ENCODE measurements around the gene STIP1. TPM values are rescaled to one million over a fixed set of nuclear protein-coding genes. Genes with fewer than 3 reads are reported as not detected.
A peak's percentile ranks its signal among the peaks of the same experiment; 100 is the strongest.

The STIP1 gene
- total and polyA plus RNA-seq, 2 donors (not counting 3 experiments of a cell fraction or from before 2014, with no cell fraction given) = 117 to 226 TPM

DNA sequence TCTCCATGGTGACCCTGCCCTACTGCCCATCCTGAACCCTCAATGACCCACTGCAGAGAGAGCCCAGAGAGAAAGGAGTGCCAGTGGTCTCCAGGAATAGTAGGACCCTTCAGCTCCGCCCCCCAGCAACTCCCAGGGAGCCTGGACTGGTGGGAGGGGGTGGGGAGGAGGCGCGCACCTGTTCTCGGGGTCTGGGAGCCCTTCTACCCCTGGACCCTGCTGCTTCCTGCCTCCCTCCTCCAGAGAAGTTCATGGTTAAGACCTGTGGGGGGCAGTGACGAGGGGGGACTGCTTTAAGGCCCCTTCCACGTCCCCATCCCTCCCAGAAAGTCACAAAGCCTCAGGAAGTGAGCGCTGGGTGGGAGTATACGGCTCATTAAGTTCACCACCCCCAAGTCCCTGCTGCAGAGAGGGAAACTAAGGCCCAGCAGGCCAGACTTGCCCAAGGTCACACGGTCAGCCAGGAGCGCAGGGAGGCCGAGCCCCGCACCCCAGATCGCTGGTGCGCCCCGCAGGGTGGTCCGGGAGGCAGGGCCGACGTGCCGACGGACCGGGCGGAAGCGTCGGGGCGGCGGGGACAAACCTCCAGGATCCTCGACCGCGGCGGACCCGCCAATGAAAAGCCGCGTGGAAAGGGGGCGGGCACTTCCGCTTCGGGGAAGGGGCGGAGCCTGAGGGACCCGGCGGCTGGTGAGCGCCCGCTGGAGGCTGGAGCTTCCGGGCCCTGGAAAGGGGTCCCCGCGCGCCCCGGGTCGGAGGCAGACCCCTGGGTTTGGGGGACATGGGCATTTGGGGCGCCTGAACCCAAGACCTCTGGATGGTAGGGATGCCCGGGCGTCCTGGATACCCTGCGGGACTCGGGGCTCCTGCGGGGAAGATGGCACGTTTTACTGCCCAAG, 39.9 kb downstream of the STIP1 start, which contains the start of the genes NUDT22 and TRPT1:
NUDT22 (plus strand) TSS at position 667 of the 899 bp plus-strand sequence. CDS start 379 bp downstream, outside the sequence.
TRPT1 (minus strand) TSS at position 579 of the 899 bp plus-strand sequence; CDS start at position 253, 326 bp downstream.
- peak; percentile 95 for FAIRE-seq

More for the DNA sequence above, 39.9 kb downstream of the STIP1 start, which contains the start of the genes NUDT22 and TRPT1:
- BruUV-seq (replicated peaks) = TSS peak; percentile 29
- H3K79me2 ChIP-seq (ENCODE audit: control insufficient read depth, insufficient read depth, low read length) = peaks cover 8% of the 10 kb centered on the region
- peak within 1 kb of the TSS; percentile 56 for H3K9ac ChIP-seq (replicated peaks; ENCODE audit: extremely low read depth, insufficient read depth, low read length)
- H3K9me3 ChIP-seq (replicated peaks; ENCODE audit: control insufficient read depth, insufficient read depth, low read length) = no peaks in the 10 kb centered on the region
- peak within 1 kb of the TSS; percentile 52 for H2AFZ ChIP-seq (ENCODE audit: low read depth, low read length)
- H3K4me1 ChIP-seq (ENCODE audit: control insufficient read depth, extremely low read depth, insufficient read depth, low read length) = peaks cover 13% of the 10 kb centered on the region
- ChIA-PET POLR2A (interaction anchor here (0.9 to 1.2 kb wide), 5 partner anchors 11 to 92 kb away, joined by 3 to 12 read pairs (median 4); partner anchors contain the start of genes FKBP2 and PRDX5), CTCF (interaction anchor here (1.5 to 3.2 kb wide), 7 partner anchors 11 to 129 kb away, joined by 3 to 35 read pairs (median 6); partner anchors contain the start of genes CATSPERZ, ESRRA and FERMT3)
- H3K27ac ChIP-seq (ENCODE audit: insufficient read depth, low read depth, low read length) = peak within 1 kb of the TSS; percentile 55
- H3K27me3 ChIP-seq (ENCODE audit: control insufficient read depth in 2 of 2, insufficient read depth in 2 of 2, low read length in 2 of 2) = no peaks in the 10 kb centered on the region
- peak within 1 kb of the TSS; percentile 62 to 70 (median 66) for H3K4me3 ChIP-seq (replicated peaks in 1 of 3; ENCODE audit: insufficient read depth in 1 of 3, low read depth in 1 of 3, low read length in 3 of 3)
- intact Hi-C loops (cut with micrococcal nuclease) = loop anchor here (1.0 kb wide), 3 partner anchors 15 to 45 kb away; partner anchors contain the start of gene FKBP2
- peaks cover 0 to 4% of the 10 kb centered on the region in 2 experiments for H3K36me3 ChIP-seq (ENCODE audit: control insufficient read depth in 2 of 2, extremely low read depth in 1 of 2, insufficient read depth in 2 of 2, low read length in 2 of 2)
- H3K4me2 ChIP-seq (ENCODE audit: insufficient read depth, low read length) = peak within 1 kb of the TSS; percentile 73
- dilution Hi-C loops (cut with MboI; ENCODE audit: extremely low pct_ligation_motif_present, low sequenced_read_pairs) = no loop called here
- DNase-seq (ENCODE audit: low read depth, low spot score) = peak; percentile 83
- H3K9me1 ChIP-seq (replicated peaks; ENCODE audit: control insufficient read depth, extremely low read depth, insufficient read depth, low read length) = no peaks in the 10 kb centered on the region
- H4K20me1 ChIP-seq (replicated peaks; ENCODE audit: control insufficient read depth, extremely low read depth, insufficient read depth, low read length) = no peaks in the 10 kb centered on the region
- TF ChIP-seq, protein P1, sequence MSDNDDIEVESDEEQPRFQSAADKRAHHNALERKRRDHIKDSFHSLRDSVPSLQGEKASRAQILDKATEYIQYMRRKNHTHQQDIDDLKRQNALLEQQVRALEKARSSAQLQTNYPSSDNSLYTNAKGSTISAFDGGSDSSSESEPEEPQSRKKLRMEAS (IDR thresholded peaks at IDR 0.05; ENCODE audit: insufficient read depth, insufficient read length) = no peak
- TF ChIP-seq MYC (IDR thresholded peaks at IDR 0.05; ENCODE audit: low read depth, low read length) = no peak
- no peak for TF ChIP-seq GATA2 (IDR thresholded peaks at IDR 0.05; ENCODE audit: insufficient read depth, insufficient read length, low read depth, low read length)
- TF ChIP-seq EZH2 (IDR thresholded peaks at IDR 0.05; ENCODE audit: borderline replicate concordance, low read depth, low read length, severe bottlenecking) = no peak
- peak; percentile 87 for TF ChIP-seq POLR2AphosphoS5 (IDR thresholded peaks at IDR 0.05; ENCODE audit: insufficient read depth, low read depth, low read length)
- TF ChIP-seq POLR2A (IDR thresholded peaks at IDR 0.05; ENCODE audit: low read depth, low read length) = peak; percentile 90
- TF ChIP-seq, protein P2, sequence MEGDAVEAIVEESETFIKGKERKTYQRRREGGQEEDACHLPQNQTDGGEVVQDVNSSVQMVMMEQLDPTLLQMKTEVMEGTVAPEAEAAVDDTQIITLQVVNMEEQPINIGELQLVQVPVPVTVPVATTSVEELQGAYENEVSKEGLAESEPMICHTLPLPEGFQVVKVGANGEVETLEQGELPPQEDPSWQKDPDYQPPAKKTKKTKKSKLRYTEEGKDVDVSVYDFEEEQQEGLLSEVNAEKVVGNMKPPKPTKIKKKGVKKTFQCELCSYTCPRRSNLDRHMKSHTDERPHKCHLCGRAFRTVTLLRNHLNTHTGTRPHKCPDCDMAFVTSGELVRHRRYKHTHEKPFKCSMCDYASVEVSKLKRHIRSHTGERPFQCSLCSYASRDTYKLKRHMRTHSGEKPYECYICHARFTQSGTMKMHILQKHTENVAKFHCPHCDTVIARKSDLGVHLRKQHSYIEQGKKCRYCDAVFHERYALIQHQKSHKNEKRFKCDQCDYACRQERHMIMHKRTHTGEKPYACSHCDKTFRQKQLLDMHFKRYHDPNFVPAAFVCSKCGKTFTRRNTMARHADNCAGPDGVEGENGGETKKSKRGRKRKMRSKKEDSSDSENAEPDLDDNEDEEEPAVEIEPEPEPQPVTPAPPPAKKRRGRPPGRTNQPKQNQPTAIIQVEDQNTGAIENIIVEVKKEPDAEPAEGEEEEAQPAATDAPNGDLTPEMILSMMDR (IDR thresholded peaks at IDR 0.05; ENCODE audit: extremely low read depth in 1 of 2, insufficient read depth in 1 of 2, low read depth in 1 of 2, low read length in 2 of 2) = peak; percentile 3 to 13
- no peak for TF ChIP-seq FOS (IDR thresholded peaks at IDR 0.05; ENCODE audit: borderline replicate concordance, insufficient read depth, low read length)
- no peak for TF ChIP-seq JUN (IDR thresholded peaks at IDR 0.05; ENCODE audit: borderline replicate concordance, insufficient read depth, insufficient read length, low read depth)
